Measurements from ENCODE around the gene CUL9. TPM values are rescaled to one million over a fixed set of nuclear protein-coding genes. Genes with fewer than 3 reads are reported as not detected.

CUL9 gene
- total and polyA plus RNA-seq, 4 donors: 19.7 to 45.6 (median 35.5) TPM

DNA sequence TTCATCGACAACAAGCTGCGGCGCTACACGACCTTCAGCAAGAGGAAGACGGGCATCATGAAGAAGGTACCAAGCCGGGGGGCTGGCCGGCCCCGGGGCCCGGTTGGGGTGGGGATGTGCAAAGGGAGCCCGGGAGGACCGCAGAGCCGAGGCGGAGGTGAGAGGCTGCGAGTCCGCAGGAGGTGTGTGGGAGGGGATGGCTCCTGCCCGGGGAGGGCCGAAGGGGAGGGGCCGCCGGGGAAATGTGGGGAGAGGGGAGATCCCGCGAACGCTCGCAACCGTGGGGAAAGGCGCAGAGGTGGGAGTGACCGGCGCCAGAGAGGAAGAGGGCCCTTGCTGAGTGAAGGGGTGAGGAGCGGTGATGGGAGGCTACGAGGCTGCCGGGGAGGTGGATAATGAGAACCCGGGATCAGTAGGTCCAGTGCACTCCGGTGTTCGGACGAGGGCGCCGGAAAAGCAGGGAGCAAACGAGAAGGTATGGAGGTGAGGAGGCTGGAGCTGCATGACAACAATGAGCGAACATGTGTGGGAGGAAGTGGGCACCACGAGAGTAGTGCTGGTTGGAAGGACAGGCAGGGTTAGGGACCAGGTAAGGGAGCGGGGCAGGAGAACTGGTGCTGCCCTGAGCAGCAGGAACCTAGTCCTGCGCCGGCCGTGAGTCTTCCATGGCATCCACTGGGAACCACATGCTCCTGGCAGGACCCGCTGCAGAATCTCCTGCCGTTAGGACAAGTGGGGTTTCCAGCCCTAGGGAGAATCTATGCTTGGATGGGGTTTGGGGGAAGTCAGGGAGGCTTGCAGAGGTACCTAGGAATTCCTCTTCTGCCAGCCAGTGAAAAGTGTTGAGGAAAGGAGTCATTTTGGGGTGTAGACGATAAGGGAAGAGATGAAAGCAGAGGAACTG, 9.6 kb upstream of the CUL9 start:
- TF ChIP-seq, protein P1, sequence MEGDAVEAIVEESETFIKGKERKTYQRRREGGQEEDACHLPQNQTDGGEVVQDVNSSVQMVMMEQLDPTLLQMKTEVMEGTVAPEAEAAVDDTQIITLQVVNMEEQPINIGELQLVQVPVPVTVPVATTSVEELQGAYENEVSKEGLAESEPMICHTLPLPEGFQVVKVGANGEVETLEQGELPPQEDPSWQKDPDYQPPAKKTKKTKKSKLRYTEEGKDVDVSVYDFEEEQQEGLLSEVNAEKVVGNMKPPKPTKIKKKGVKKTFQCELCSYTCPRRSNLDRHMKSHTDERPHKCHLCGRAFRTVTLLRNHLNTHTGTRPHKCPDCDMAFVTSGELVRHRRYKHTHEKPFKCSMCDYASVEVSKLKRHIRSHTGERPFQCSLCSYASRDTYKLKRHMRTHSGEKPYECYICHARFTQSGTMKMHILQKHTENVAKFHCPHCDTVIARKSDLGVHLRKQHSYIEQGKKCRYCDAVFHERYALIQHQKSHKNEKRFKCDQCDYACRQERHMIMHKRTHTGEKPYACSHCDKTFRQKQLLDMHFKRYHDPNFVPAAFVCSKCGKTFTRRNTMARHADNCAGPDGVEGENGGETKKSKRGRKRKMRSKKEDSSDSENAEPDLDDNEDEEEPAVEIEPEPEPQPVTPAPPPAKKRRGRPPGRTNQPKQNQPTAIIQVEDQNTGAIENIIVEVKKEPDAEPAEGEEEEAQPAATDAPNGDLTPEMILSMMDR (IDR thresholded peaks at IDR 0.05; ENCODE audit: control extremely low read depth, extremely low read depth): no peak
- Histone ChIP-seq H3K9me3 (ENCODE audit: control insufficient read depth in 4 of 4, insufficient read depth in 3 of 4, low read length in 3 of 4) (no peaks in the 10 kb centered on the region), H3K27ac (ENCODE audit: low read depth in 1 of 2, low read length in 1 of 2) (peak overlapping the region; percentile 97 to 99), H3K4me3 (peak overlapping the region; percentile 83), H3K4me1 (ENCODE audit: control insufficient read depth in 5 of 5, insufficient read depth in 5 of 5, low read length in 5 of 5) (peaks cover 0 to 31% (median 14%) of the 10 kb centered on the region in 5 donors), H3K27me3 (ENCODE audit: control insufficient read depth in 3 of 3, insufficient read depth in 3 of 3, low read length in 2 of 3) (no peaks in the 10 kb centered on the region), H3K9ac (ENCODE audit: insufficient read depth in 1 of 2, low read length in 2 of 2) (peak overlapping the region; percentile 52 to 86), H3K36me3 (ENCODE audit: control insufficient read depth in 4 of 4, insufficient read depth in 4 of 4, low read length in 4 of 4) (peaks cover 6 to 20% (median 15%) of the 10 kb centered on the region in 4 donors)
- 2 to 3% methylated on average over 46 of the region's 46 CpGs for WGBS, 2 donors
- DNase-seq: peak; percentile 26 to 67 (median 57)
- no peak for ATAC-seq (ENCODE audit: insufficient read depth, low FRiP score)

DNA sequence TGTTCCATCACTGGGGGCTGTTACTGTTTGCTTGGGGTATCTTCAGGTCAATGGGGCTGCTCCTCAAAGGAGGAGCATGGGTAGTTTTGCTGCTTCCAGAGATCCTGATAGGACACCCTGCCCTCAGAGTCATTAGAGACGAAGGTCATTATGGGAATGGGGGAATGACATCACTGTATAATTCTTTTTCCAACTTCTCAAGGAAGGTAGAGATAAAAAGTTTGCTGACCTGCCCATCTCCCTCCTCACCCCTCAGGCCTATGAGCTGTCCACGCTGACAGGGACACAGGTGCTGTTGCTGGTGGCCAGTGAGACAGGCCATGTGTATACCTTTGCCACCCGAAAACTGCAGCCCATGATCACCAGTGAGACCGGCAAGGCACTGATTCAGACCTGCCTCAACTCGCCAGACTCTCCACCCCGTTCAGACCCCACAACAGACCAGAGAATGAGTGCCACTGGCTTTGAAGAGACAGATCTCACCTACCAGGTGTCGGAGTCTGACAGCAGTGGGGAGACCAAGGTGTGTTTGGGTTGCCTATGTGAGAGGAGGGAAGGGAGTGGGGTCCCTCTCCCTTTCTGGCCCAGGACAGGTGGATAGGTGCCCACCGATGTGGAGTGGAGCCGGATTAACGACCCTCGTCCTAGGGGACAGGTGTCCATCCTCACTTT, 8.3 kb upstream of the CUL9 start:
- WGBS, 2 donors: 55 to 74% methylated on average over 11 of the region's 11 CpGs
- H3K36me3 ChIP-seq (ENCODE audit: control insufficient read depth in 4 of 4, insufficient read depth in 4 of 4, low read length in 4 of 4): peaks cover 12 to 28% (median 21%) of the 10 kb centered on the region in 4 donors
- H3K9ac ChIP-seq (ENCODE audit: insufficient read depth in 1 of 2, low read length in 2 of 2): peak overlapping the region in 1 of 2 donors; percentile 86
- DNase-seq (peak in 1 of 3 donors; percentile 38), ATAC-seq (ENCODE audit: insufficient read depth, low FRiP score) (no peak)
- no peaks in the 10 kb centered on the region for H3K9me3 ChIP-seq (ENCODE audit: control insufficient read depth in 4 of 4, insufficient read depth in 3 of 4, low read length in 3 of 4)
- TF ChIP-seq, protein P1 (IDR thresholded peaks at IDR 0.05; ENCODE audit: control extremely low read depth, extremely low read depth): no peak
- no peaks in the 10 kb centered on the region for H3K27me3 ChIP-seq (ENCODE audit: control insufficient read depth in 3 of 3, insufficient read depth in 3 of 3, low read length in 2 of 3)
- peaks cover 0 to 31% (median 14%) of the 10 kb centered on the region in 5 donors for H3K4me1 ChIP-seq (ENCODE audit: control insufficient read depth in 5 of 5, insufficient read depth in 5 of 5, low read length in 5 of 5)
- peak overlapping the region; percentile 97 to 99 for H3K27ac ChIP-seq (ENCODE audit: low read depth in 1 of 2, low read length in 1 of 2)
- no peak overlapping the region for H3K4me3 ChIP-seq

DNA sequence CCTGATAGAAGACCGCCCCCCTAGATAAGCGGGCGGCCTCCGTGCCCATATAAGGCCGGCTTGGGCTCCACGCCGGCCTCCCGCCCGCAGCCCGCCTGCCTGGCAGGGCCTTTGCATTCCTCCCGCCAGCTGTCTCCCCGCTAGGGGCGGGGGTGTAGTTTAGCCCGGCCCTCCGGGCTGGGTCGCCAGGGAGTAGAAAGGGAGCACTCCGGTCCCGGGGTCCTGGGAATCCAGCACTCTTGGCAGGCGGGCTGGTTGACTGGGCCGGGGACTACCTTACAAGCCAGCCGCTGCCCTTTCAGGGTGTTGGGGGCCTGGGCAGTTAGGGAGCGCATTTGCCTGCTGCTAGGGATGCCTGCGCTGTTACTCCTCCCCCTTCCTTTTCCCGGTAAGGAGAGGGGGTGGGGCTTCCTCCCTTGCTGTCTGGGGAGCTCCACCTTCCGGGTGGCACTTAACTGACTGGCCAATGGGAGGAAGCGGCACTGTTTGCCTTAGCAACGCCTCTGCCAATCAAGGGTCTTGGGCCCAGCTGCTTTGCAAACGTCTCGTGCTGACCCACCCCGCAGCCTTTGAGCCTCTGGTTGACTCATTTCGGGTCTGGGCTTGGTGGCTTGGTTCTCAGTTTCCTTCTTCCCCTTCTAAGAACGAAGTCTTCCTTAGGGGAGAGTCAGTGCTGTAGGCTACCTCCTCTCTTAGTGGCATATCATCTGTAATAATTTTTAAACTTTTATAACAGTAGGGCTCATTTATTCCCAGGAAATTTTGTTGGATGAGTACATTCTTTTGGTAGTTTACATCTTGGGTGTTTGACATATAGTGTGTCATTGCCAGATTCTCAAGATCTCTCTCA, 7.5 kb upstream of the CUL9 start:
- Histone ChIP-seq H3K9me3 (ENCODE audit: control insufficient read depth in 4 of 4, insufficient read depth in 3 of 4, low read length in 3 of 4) (no peaks in the 10 kb centered on the region), H3K4me1 (ENCODE audit: control insufficient read depth in 5 of 5, insufficient read depth in 5 of 5, low read length in 5 of 5) (peaks cover 0 to 31% (median 14%) of the 10 kb centered on the region in 5 donors), H3K9ac (ENCODE audit: insufficient read depth in 1 of 2, low read length in 2 of 2) (peak overlapping the region; percentile 8 to 86), H3K36me3 (ENCODE audit: control insufficient read depth in 4 of 4, insufficient read depth in 4 of 4, low read length in 4 of 4) (peaks cover 20 to 34% (median 28%) of the 10 kb centered on the region in 4 donors), H3K27me3 (ENCODE audit: control insufficient read depth in 3 of 3, insufficient read depth in 3 of 3, low read length in 2 of 3) (no peaks in the 10 kb centered on the region), H3K27ac (ENCODE audit: low read depth in 1 of 2, low read length in 1 of 2) (peak overlapping the region; percentile 97 to 99), H3K4me3 (no peak overlapping the region)
- 1 to 2% methylated on average over 29 to 32 of the region's 32 CpGs for WGBS, 2 donors
- TF ChIP-seq, protein P1 (IDR thresholded peaks at IDR 0.05; ENCODE audit: control extremely low read depth, extremely low read depth): no peak
- DNase-seq: peak; percentile 98 to 99 (median 99)
- ATAC-seq (ENCODE audit: insufficient read depth, low FRiP score): peak; percentile 79

All from lung (tissue), 12 donors.